Mesodermal cell (in vitro differentiated cells): ENCODE measurements around the gene CIAO2A.

Source experiments
- H3K27ac ChIP-seq: 2 replicates; pipeline ENCODE4 v1.7.0; 2013; ENCODE audit warnings: mild to moderate bottlenecking, low read depth, low read length, moderate library complexity; ENCODE audit not compliant: severe bottlenecking
- H3K36me3 ChIP-seq: 2 replicates; pipeline ENCODE4 v1.7.1; 2013; ENCODE audit warnings: mild to moderate bottlenecking, low read length, moderate library complexity; ENCODE audit not compliant: control insufficient read depth, insufficient read depth
- H3K4me1 ChIP-seq: one replicate; pipeline ENCODE4 v1.7.1; 2013; ENCODE audit warnings: mild to moderate bottlenecking, low read length; ENCODE audit not compliant: insufficient read depth, control insufficient read depth, poor library complexity, severe bottlenecking
- H3K4me3 ChIP-seq: 2 replicates; pipeline ENCODE4 v1.7.0; 2013; ENCODE audit warnings: low read length, control low read depth, mild to moderate bottlenecking; ENCODE audit not compliant: insufficient read depth, poor library complexity, severe bottlenecking; ENCODE audit errors: extremely low read depth
- H3K9me3 ChIP-seq: 2 replicates; pipeline ENCODE4 v1.7.1; 2013; ENCODE audit warnings: mild to moderate bottlenecking, low read length, moderate library complexity; ENCODE audit not compliant: control insufficient read depth
- WGBS, 2 experiments: methylation state at CpG; one replicate each; pipeline ENCODE4 v1.1.5; 2013; ENCODE audit warnings: missing lambda C conversion rate in 2 of 2; ENCODE audit not compliant: insufficient coverage in 2 of 2; 5-methylcytosine and 5-hydroxymethylcytosine counted together

CIAO2A gene

DNA sequence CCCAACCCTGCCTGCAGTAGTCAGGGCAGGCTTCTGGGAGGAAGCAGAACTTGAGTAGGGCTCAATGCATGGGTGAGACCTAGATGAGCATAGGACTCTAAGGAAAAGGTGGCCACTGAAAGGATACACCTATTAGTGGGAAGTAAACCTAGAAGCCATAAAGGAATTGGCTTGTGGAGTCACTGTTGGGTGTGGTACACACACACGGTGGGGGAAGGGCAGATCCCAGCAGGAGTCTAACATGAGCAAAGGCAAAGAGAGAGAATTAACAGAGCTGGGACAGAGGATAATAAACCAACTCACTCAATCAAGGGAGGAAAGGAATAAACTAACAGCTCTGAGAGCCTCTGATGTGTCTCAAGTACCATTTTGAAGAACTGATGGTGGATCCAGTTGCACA lies 70.4 kb downstream of the CIAO2A start:
- no peaks in the 10 kb centered on the region for H3K9me3 ChIP-seq
- no peaks in the 10 kb centered on the region for H3K36me3 ChIP-seq
- peaks cover 3% of the 10 kb centered on the region for H3K4me1 ChIP-seq
- no peak overlapping the region for H3K4me3 ChIP-seq
- no peak overlapping the region for H3K27ac ChIP-seq
- WGBS, 2 experiments = 73% methylated on average over 1 of the region's 1 CpG; no CpG with 5 or more reads in 1 of the 2 experiments

DNA sequence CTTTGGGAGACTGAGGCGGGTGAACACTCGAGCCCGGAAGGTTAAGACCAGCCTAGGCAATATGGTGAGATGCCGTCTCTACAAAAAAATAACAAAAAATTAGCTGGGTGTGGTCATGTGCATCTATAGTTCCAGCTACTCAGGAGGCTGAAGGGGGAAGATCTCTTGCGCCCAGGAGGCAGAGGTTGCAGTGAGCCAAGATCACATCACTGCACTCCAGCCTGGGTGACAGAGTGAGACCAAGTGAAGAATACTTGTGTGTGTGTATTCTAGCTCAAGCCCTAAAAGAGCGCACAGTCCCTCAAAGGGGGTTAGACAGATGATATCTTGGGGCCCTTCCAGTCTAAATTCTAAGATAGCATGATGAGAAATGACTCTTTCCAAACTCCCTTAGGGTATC lies 71.1 kb downstream of the CIAO2A start:
- Histone ChIP-seq H3K27ac (no peak overlapping the region), H3K36me3 (no peaks in the 10 kb centered on the region), H3K4me3 (no peak overlapping the region), H3K9me3 (no peaks in the 10 kb centered on the region), H3K4me1 (peaks cover 3% of the 10 kb centered on the region)
- 84 to 96% methylated on average over 2 to 3 of the region's 6 CpGs for WGBS, 2 experiments
